Heart right ventricle (tissue), 16 donors: ENCODE measurements around the gene KDM3A. TPM values are rescaled to one million over a fixed set of nuclear protein-coding genes. Genes with fewer than 3 reads are reported as not detected.

Experiments used
- ATAC-seq, 8 donors: fragments of 200-7000 bp; cut with Tn5 transposase; one replicate each; pipeline ENCODE4 v1.9.1; 2020; ENCODE audit warnings: mild to moderate bottlenecking in 8 of 8, moderate library complexity in 8 of 8, moderate number of reproducible peaks in 1 of 8
- DNase-seq, 2 donors: peaks; one replicate each; pipeline ENCODE4 v3.0.0-alpha.2; 2020
- H3K27ac ChIP-seq, 10 donors: fragments of 200-600 bp; sonication (generic) in 2 of 10; one replicate each; pipeline versions ENCODE4 v1.5.0 to v1.8.0; 2020 to 2022; ENCODE audit warnings: mild to moderate bottlenecking in 3 of 10
- H3K27me3 ChIP-seq, 7 donors: fragments of 200-600 bp; one replicate each; pipeline ENCODE4 v1.8.0; 2021 to 2022; ENCODE audit warnings: mild to moderate bottlenecking in 2 of 7
- H3K36me3 ChIP-seq, 9 donors: fragments of 200-600 bp; sonication (generic) in 1 of 9; one replicate each; pipeline versions ENCODE4 v1.5.0 to v1.8.0; 2020 to 2022; ENCODE audit warnings: mild to moderate bottlenecking in 2 of 9
- H3K4me1 ChIP-seq, 9 donors: fragments of 200-600 bp; sonication (generic) in 1 of 9; one replicate each; pipeline versions ENCODE4 v1.5.0 to v1.8.0; 2020 to 2022; ENCODE audit warnings: mild to moderate bottlenecking in 4 of 9
- H3K4me3 ChIP-seq, 10 donors: fragments of 200-600 bp; sonication (generic) in 2 of 10; one replicate each; pipeline versions ENCODE4 v1.5.0 to v1.8.0; 2020 to 2022; ENCODE audit warnings: mild to moderate bottlenecking in 7 of 10, moderate library complexity in 2 of 10
- H3K9me3 ChIP-seq, 11 donors: fragments of 200-600 bp in 10 of 11; sonication (generic) in 2 of 11; one replicate each; pipeline versions ENCODE4 v1.5.0 to v1.8.0; 2013 to 2022; ENCODE audit warnings: mild to moderate bottlenecking in 2 of 11, control low read depth in 1 of 11, moderate library complexity in 1 of 11
- CTCF ChIP-seq, 9 donors: fragments of 200-600 bp; sonication (generic) in 2 of 9; IDR thresholded peaks; one replicate each; pipeline versions ENCODE4 v1.5.0 to v1.8.0; 2021 to 2022; ENCODE audit warnings: antibody characterized with exemption in 9 of 9, mild to moderate bottlenecking in 5 of 9, moderate library complexity in 1 of 9
- WGBS, 2 donors: extraction: QIAGEN DNeasy Blood & Tissue Kit; methylation state at CpG; one replicate each; pipeline ENCODE4 v1.1.7; 2013; ENCODE audit warnings: inconsistent platforms in 1 of 2; 5-methylcytosine and 5-hydroxymethylcytosine counted together
- intact Hi-C, 10 donors: fragments of 100-400 bp; cut with DNase I; formaldehyde crosslinking; loops; one replicate each; pipeline versions ENCODE4 v1.11.1 to v1.14.2; 2022
- polyA plus RNA-seq, 2 donors: library from polyadenylated mRNA; stranded (reverse); fragments of 200-250 nt; gene quantifications; one replicate each; pipeline ENCODE4 v1.2.3, GENCODE V29; 2013
- total RNA-seq, 10 donors: library from RNA; stranded (reverse); fragmentation: NEBNext Ultra II Directional in 3 of 10; extraction: Animal tissue kit (Norgen Biotek cat#: 25700) in 3 of 10; gene quantifications; one replicate each; pipeline versions ENCODE4 v1.2.1 to v1.2.4, GENCODE V29; 2021 to 2023
- donor health status: Arrhythmogenic right ventricular cardiomyopathy.
- donor health status: ischemic (EF 13 %, LVEDD 7.1; RV severe dilation, severe dysfunction).
- donor health status: healthy with polysubstance abuse.
- donor health status: DM: no; HTN: yes; CAD: no.
- donor health status: DM: no; HTN: no; CAD: no.
- donor health status: ischemic (EF 25% LVEDD 6.9; RV normal size, moderate dysfunction).
- donor health status: ischemic (EF 25% LVEDD 5.7; RV mildly dilated, moderate dysfunction).
- donor health status: healthy.
- donor health status: DM: yes; HTN: yes; CAD: no.
- donor health status: Ischemic cardiomyopathy.
- donor health status: ischemic (EF 35%, LVEDD 5.7; RV mildly dilated, moderate dysfunction).
- donor health status: nonischemic (EF 11% LVEDD 7.7; RV severe dilation, severe dysfunction).
- donor health status: DM: yes; HTN: yes; CAD: no.
- donor health status: PGD.
- donor health status: ischemic (EF 29% LVEDD 5.4; RV normal size, mild dysfunction).
- donor health status: nonischemic (EF 23%, LVEDD 6.1; RV moderate dilation, normal function).

The KDM3A gene
- total and polyA plus RNA-seq, 12 donors: 17.1 to 53.7 (median 33.1) TPM

- Histone ChIP-seq H3K9me3 (peaks cover 0 to 40% (median 31%) of the 10 kb centered on the region in 11 donors), H3K27me3 (no peaks in the 10 kb centered on the region), H3K27ac (peak overlapping the region; percentile 88 to 100 (median 95)), H3K4me3 (peak overlapping the region; percentile 60 to 94 (median 72)), H3K4me1 (peaks cover 18 to 44% (median 38%) of the 10 kb centered on the region in 9 donors), H3K36me3 (peaks cover 0 to 34% (median 0%) of the 10 kb centered on the region in 9 donors)
- TF ChIP-seq CTCF (IDR thresholded peaks at IDR 0.05): no peak
- no peak for DNase-seq
- WGBS, 2 donors: 0% methylated on average over 53 to 58 of the region's 59 CpGs
- ATAC-seq: peak in 1 of 8 donors; percentile 28
- intact Hi-C loops: loop anchor here in 4 of 10 donors (5.0 to 10.0 kb wide), 6 partner anchors 44 to 244 kb away; partner anchors contain the start of genes CHMP3 (in 2 of the 4), IMMT (in 1 of the 4) and MRPL35 (in 1 of the 4)
These were observed 266 bp downstream of the KDM3A start for GRCh38 chr2:86441392-86441881.

GRCh38 chr2:86441882-86442641 lies 891 bp downstream of the KDM3A start:
- Histone ChIP-seq H3K9me3 (peaks cover 0 to 36% (median 31%) of the 10 kb centered on the region in 11 donors), H3K27ac (peak overlapping the region; percentile 88 to 100 (median 95)), H3K36me3 (peaks cover 0 to 39% (median 0%) of the 10 kb centered on the region in 9 donors), H3K4me3 (peak overlapping the region; percentile 60 to 94 (median 72)), H3K27me3 (no peaks in the 10 kb centered on the region), H3K4me1 (peaks cover 18 to 46% (median 42%) of the 10 kb centered on the region in 9 donors)
- intact Hi-C loops: loop anchor here in 4 of 10 donors (5.0 to 10.0 kb wide), 6 partner anchors 45 to 245 kb away; partner anchors contain the start of genes CHMP3 (in 2 of the 4), IMMT (in 1 of the 4) and MRPL35 (in 1 of the 4)
- WGBS, 2 donors: 0% methylated on average over 48 to 53 of the region's 53 CpGs
- DNase-seq (peak; percentile 59 to 69), ATAC-seq (peak; percentile 1 to 33 (median 24))
- no peak for TF ChIP-seq CTCF (IDR thresholded peaks at IDR 0.05)

- DNase-seq (peak; percentile 61 to 88), ATAC-seq (peak; percentile 71 to 89 (median 82))
- Histone ChIP-seq H3K4me3 (peak overlapping the region; percentile 60 to 94 (median 72)), H3K4me1 (peaks cover 18 to 51% (median 46%) of the 10 kb centered on the region in 9 donors), H3K9me3 (peaks cover 0 to 30% (median 28%) of the 10 kb centered on the region in 11 donors), H3K27ac (peak overlapping the region; percentile 88 to 100 (median 95)), H3K36me3 (peaks cover 0 to 43% (median 0%) of the 10 kb centered on the region in 9 donors), H3K27me3 (no peaks in the 10 kb centered on the region)
- peak in 1 of 9 donors; percentile 7 for TF ChIP-seq CTCF (IDR thresholded peaks at IDR 0.05)
- intact Hi-C loops: loop anchor here in 4 of 10 donors (5.0 to 10.0 kb wide), 6 partner anchors 45 to 245 kb away; partner anchors contain the start of genes CHMP3 (in 2 of the 4), IMMT (in 1 of the 4) and MRPL35 (in 1 of the 4)
- 0 to 1% methylated on average over 5 of the region's 5 CpGs for WGBS, 2 donors
These were observed 1.5 kb downstream of the KDM3A start for GRCh38 chr2:86442642-86443005.
